ENCODE measurements around the gene ATP8A2. TPM values are rescaled to one million over a fixed set of nuclear protein-coding genes. Genes with fewer than 3 reads are reported as not detected.

The ATP8A2 gene
- total RNA-seq, 2 donors from 2014 or later = 1.6 to 2.9 TPM

GRCh38 chr13:25753976-25754375, 382.2 kb downstream of the ATP8A2 start:
- Mint-ChIP-seq H3K4me1 (peaks cover 22% of the 10 kb centered on the region), H3K36me3 (ENCODE audit: low read depth) (no peaks in the 10 kb centered on the region), H3K27ac (no peak overlapping the region), H3K9me3 (no peaks in the 10 kb centered on the region), H3K27me3 (ENCODE audit: insufficient read depth) (no peaks in the 10 kb centered on the region), H3K4me3 (no peak overlapping the region)
- DNase-seq = no peak
- H3K9ac ChIP-seq (ENCODE audit: extremely low read depth, low read length, poor library complexity, severe bottlenecking) = no peak overlapping the region
- H3K27ac ChIP-seq (ENCODE audit: low read depth, low read length) = no peak overlapping the region
- 82 to 91% methylated on average over 5 to 7 of the region's 7 CpGs for WGBS, 2 experiments (ENCODE audit: insufficient coverage in 1 of 2, insufficient read length in 1 of 2)
- no peaks in the 10 kb centered on the region for H3K36me3 ChIP-seq (ENCODE audit: control insufficient read depth, insufficient read depth, low read length)
- no peaks in the 10 kb centered on the region for H3K4me1 ChIP-seq (ENCODE audit: control insufficient read depth, insufficient read depth, low read length)
- H3K4me3 ChIP-seq (ENCODE audit: low read length) = no peak overlapping the region
- no peaks in the 10 kb centered on the region for H3K9me3 ChIP-seq (ENCODE audit: control insufficient read depth, low read length)
- no peak for TF ChIP-seq CTCF (conservative IDR thresholded peaks at IDR 0.05)
- no peaks in the 10 kb centered on the region for H3K27me3 ChIP-seq (ENCODE audit: control insufficient read depth, insufficient read depth, low read length, poor library complexity, severe bottlenecking)

GRCh38 chr13:25756251-25756650, 384.5 kb downstream of the ATP8A2 start:
- Mint-ChIP-seq H3K36me3 (ENCODE audit: low read depth) (no peaks in the 10 kb centered on the region), H3K9me3 (no peaks in the 10 kb centered on the region), H3K4me3 (no peak overlapping the region), H3K27ac (no peak overlapping the region), H3K4me1 (peaks cover 18% of the 10 kb centered on the region), H3K27me3 (ENCODE audit: insufficient read depth) (no peaks in the 10 kb centered on the region)
- Histone ChIP-seq H3K27me3 (ENCODE audit: control insufficient read depth, insufficient read depth, low read length, poor library complexity, severe bottlenecking) (no peaks in the 10 kb centered on the region), H3K36me3 (ENCODE audit: control insufficient read depth, insufficient read depth, low read length) (no peaks in the 10 kb centered on the region), H3K27ac (ENCODE audit: low read depth, low read length) (no peak overlapping the region), H3K9ac (ENCODE audit: extremely low read depth, low read length, poor library complexity, severe bottlenecking) (no peak overlapping the region), H3K4me3 (ENCODE audit: low read length) (no peak overlapping the region), H3K9me3 (ENCODE audit: control insufficient read depth, low read length) (no peaks in the 10 kb centered on the region), H3K4me1 (ENCODE audit: control insufficient read depth, insufficient read depth, low read length) (no peaks in the 10 kb centered on the region)
- DNase-seq = no peak
- 89 to 91% methylated on average over 4 to 5 of the region's 5 CpGs for WGBS, 2 experiments (ENCODE audit: insufficient coverage in 1 of 2, insufficient read length in 1 of 2)
- TF ChIP-seq CTCF (conservative IDR thresholded peaks at IDR 0.05) = no peak

GRCh38 chr13:25756912-25757311, 385.1 kb downstream of the ATP8A2 start:
- WGBS, 2 experiments (ENCODE audit: insufficient coverage in 1 of 2, insufficient read length in 1 of 2) = 71 to 78% methylated on average over 5 to 7 of the region's 8 CpGs
- TF ChIP-seq CTCF (conservative IDR thresholded peaks at IDR 0.05) = peak; percentile 73
- H3K4me3 Mint-ChIP-seq = no peak overlapping the region
- no peak overlapping the region for H3K27ac Mint-ChIP-seq
- H3K27me3 Mint-ChIP-seq (ENCODE audit: insufficient read depth) = no peaks in the 10 kb centered on the region
- Histone ChIP-seq H3K4me1 (ENCODE audit: control insufficient read depth, insufficient read depth, low read length) (no peaks in the 10 kb centered on the region), H3K9ac (ENCODE audit: extremely low read depth, low read length, poor library complexity, severe bottlenecking) (no peak overlapping the region), H3K4me3 (ENCODE audit: low read length) (no peak overlapping the region), H3K27ac (ENCODE audit: low read depth, low read length) (no peak overlapping the region), H3K9me3 (ENCODE audit: control insufficient read depth, low read length) (no peaks in the 10 kb centered on the region), H3K36me3 (ENCODE audit: control insufficient read depth, insufficient read depth, low read length) (no peaks in the 10 kb centered on the region), H3K27me3 (ENCODE audit: control insufficient read depth, insufficient read depth, low read length, poor library complexity, severe bottlenecking) (no peaks in the 10 kb centered on the region)
- H3K9me3 Mint-ChIP-seq = no peaks in the 10 kb centered on the region
- peak; percentile 62 for DNase-seq
- H3K4me1 Mint-ChIP-seq = peaks cover 18% of the 10 kb centered on the region
- H3K36me3 Mint-ChIP-seq (ENCODE audit: low read depth) = no peaks in the 10 kb centered on the region

Data from endodermal cell (in vitro differentiated cells).